Measurements from ENCODE around the gene NIPSNAP2.

DNA sequence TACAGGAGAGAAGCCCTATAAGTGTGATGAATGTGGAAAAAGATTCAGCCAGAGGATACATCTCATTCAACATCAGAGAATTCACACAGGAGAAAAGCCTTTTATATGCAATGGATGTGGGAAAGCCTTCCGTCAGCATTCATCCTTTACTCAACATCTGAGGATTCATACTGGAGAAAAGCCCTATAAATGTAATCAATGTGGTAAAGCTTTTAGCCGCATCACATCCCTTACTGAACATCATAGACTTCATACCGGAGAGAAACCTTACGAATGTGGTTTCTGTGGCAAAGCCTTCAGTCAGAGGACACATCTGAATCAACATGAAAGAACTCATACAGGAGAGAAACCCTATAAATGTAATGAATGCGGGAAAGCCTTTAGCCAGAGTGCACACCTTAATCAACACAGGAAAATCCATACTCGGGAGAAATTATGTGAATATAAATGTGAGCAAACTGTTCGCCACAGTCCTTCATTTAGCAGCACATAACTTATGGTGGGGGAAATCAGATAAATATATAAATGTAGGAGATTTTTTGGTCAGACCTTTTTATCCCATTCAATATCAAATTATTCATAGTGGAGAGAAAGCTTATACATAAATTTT lies 24.8 kb upstream of the NIPSNAP2 start:
- TF ChIP-seq POLR2AphosphoS5 (IDR thresholded peaks at IDR 0.05; ENCODE audit: low read depth, low read length), result no peak
- no peak for TF ChIP-seq GABPA (IDR thresholded peaks at IDR 0.05; ENCODE audit: low read depth)
- TF ChIP-seq, protein P1, sequence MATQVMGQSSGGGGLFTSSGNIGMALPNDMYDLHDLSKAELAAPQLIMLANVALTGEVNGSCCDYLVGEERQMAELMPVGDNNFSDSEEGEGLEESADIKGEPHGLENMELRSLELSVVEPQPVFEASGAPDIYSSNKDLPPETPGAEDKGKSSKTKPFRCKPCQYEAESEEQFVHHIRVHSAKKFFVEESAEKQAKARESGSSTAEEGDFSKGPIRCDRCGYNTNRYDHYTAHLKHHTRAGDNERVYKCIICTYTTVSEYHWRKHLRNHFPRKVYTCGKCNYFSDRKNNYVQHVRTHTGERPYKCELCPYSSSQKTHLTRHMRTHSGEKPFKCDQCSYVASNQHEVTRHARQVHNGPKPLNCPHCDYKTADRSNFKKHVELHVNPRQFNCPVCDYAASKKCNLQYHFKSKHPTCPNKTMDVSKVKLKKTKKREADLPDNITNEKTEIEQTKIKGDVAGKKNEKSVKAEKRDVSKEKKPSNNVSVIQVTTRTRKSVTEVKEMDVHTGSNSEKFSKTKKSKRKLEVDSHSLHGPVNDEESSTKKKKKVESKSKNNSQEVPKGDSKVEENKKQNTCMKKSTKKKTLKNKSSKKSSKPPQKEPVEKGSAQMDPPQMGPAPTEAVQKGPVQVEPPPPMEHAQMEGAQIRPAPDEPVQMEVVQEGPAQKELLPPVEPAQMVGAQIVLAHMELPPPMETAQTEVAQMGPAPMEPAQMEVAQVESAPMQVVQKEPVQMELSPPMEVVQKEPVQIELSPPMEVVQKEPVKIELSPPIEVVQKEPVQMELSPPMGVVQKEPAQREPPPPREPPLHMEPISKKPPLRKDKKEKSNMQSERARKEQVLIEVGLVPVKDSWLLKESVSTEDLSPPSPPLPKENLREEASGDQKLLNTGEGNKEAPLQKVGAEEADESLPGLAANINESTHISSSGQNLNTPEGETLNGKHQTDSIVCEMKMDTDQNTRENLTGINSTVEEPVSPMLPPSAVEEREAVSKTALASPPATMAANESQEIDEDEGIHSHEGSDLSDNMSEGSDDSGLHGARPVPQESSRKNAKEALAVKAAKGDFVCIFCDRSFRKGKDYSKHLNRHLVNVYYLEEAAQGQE (IDR thresholded peaks at IDR 0.05; ENCODE audit: low read depth, low read length), result no peak
- no peak for TF ChIP-seq TAF1 (IDR thresholded peaks at IDR 0.05; ENCODE audit: borderline replicate concordance, low read depth, low read length)
- TF ChIP-seq, protein P2, sequence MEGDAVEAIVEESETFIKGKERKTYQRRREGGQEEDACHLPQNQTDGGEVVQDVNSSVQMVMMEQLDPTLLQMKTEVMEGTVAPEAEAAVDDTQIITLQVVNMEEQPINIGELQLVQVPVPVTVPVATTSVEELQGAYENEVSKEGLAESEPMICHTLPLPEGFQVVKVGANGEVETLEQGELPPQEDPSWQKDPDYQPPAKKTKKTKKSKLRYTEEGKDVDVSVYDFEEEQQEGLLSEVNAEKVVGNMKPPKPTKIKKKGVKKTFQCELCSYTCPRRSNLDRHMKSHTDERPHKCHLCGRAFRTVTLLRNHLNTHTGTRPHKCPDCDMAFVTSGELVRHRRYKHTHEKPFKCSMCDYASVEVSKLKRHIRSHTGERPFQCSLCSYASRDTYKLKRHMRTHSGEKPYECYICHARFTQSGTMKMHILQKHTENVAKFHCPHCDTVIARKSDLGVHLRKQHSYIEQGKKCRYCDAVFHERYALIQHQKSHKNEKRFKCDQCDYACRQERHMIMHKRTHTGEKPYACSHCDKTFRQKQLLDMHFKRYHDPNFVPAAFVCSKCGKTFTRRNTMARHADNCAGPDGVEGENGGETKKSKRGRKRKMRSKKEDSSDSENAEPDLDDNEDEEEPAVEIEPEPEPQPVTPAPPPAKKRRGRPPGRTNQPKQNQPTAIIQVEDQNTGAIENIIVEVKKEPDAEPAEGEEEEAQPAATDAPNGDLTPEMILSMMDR (IDR thresholded peaks at IDR 0.05), result no peak
- no peak for TF ChIP-seq RFX5 (IDR thresholded peaks at IDR 0.05; ENCODE audit: low read length)
- no peak for TF ChIP-seq JUND (IDR thresholded peaks at IDR 0.05)
